ENCODE results near the gene BCAR1.

- TF ChIP-seq, protein P1, sequence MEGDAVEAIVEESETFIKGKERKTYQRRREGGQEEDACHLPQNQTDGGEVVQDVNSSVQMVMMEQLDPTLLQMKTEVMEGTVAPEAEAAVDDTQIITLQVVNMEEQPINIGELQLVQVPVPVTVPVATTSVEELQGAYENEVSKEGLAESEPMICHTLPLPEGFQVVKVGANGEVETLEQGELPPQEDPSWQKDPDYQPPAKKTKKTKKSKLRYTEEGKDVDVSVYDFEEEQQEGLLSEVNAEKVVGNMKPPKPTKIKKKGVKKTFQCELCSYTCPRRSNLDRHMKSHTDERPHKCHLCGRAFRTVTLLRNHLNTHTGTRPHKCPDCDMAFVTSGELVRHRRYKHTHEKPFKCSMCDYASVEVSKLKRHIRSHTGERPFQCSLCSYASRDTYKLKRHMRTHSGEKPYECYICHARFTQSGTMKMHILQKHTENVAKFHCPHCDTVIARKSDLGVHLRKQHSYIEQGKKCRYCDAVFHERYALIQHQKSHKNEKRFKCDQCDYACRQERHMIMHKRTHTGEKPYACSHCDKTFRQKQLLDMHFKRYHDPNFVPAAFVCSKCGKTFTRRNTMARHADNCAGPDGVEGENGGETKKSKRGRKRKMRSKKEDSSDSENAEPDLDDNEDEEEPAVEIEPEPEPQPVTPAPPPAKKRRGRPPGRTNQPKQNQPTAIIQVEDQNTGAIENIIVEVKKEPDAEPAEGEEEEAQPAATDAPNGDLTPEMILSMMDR (IDR thresholded peaks at IDR 0.05): no peak
- TF ChIP-seq ZFX (IDR thresholded peaks at IDR 0.05; ENCODE audit: borderline replicate concordance): no peak
Measured at GRCh38 chr16:75238132-75238852, 13.1 kb downstream of the BCAR1 start.

Measured in 22Rv1 (cell line).